ENCODE results near the gene XYLT1.

XYLT1 gene

DNA sequence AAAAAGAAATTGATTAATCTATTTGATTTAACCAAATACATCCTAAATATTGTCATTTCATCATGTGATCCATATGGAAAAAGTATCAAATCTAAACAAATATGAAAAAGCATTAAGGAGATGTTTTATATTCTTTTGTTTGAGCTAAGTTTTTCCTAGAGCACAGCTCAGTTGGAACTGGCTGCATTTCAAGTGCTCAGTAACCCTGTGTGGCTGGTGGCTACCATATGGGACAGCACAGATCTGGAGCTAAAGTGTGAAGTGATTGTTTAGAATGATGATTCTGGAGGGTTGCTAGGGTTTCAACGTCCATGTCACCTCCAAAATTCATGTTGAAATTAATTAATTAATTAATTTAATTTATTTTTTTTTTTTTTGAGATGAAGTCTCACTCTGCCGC, 137.5 kb downstream of the XYLT1 start:
- DNase-seq (ENCODE audit: low read depth in 2 of 2) = no peak

DNA sequence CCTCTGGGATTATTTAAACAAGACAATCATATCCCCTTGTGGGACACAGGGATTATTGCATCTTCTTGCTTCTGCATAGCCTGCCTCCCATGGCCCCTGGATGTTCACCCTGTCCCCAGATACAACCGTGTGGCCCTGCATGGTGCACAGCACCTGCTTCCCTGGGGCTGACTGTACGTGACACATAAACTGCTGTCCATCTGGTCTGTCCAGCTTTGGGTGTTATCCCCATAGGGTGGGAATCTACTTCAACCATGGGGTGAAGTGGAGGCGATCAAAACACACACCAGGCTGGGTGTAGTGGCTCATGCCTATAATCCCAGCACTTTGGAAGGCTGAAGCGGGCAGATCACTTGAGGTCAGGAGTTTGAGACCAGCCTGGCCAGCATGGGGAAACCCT, 138.8 kb downstream of the XYLT1 start:
- DNase-seq (ENCODE audit: low read depth in 2 of 2) = no peak

DNA sequence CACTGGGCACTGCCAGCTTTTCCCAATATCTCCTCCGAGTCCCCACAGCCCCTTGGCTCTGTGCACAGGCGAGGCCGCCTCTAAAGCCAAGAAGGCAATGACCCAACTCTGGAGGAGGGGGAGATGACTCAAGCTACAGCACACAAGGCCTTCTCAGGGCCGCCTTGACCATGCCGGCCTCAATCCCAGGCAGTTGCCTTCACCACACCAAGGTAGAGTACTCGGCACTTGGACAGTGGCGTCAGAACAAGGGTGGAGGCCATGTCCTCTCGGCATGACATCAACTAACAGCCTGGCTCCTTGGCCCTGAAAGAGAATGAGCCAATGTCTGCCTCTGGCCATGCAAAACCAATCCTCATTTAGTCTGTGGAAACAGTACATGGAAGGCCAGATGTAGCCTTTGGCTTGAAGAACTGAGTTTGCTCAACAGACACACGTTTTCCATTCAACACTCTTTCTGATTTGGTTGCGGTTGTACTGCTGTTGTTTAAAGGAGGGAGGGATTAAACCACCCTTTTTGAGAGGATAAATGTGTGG, 139.6 kb downstream of the XYLT1 start:
- DNase-seq (ENCODE audit: low read depth in 2 of 2) = no peak

DNA sequence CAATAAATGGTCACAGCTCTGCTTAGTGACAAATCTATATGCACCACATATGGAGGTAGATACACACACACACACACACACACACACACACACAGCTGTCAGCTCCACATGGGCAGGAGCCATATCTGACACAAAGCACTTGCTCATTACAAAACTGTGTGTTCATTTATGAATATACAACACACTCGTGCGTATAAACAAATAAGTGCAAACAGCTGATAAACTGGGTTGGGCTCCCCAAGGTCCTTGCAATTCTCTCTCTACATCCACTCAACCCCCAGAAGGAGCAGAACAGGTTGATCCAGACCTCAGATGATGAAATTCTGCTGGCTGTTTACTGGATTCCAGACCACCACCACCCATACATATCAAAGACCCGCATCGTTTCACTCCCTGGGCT, 140.7 kb downstream of the XYLT1 start:
- no peak for DNase-seq (ENCODE audit: low read depth in 2 of 2)

DNA sequence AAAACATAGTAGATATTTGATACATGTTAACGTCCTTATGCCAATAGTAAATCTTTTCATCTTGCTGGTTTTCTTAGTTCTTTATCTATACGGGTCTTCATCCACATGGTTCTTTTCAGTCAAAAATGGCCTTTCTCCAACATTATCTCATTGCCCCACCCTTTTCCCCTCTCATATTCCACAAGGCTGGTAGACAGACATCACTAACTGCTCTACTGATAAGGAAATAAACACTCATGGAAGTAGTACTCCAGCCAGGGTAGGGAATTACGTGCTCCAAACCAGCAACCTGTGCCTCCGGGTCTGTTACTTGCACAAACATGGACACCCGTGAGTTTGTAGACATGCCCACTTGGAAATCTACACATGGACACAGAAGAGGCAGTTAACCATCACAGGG, 141.4 kb downstream of the XYLT1 start:
- no peak for DNase-seq (ENCODE audit: low read depth in 2 of 2)

DNA sequence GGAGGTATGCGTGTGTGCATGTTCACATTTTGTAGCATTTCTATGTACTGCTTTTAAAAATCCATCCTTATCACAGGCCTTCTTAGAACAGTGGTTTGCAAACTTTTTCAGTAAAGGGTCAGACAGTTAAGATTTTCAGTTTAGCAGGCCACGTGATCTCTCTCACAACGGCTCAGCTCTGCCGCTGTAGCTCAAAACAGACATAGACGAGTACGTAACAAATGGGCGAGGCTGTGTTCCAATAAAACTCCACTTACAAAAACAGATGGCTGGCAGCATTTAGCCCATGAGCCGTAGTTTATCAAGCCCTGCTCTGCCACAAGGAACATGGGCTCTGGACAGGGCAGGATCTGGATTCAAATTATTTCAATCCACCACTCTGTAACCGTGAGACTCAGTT, 141.8 kb downstream of the XYLT1 start:
- DNase-seq (ENCODE audit: low read depth in 2 of 2) = no peak

DNA sequence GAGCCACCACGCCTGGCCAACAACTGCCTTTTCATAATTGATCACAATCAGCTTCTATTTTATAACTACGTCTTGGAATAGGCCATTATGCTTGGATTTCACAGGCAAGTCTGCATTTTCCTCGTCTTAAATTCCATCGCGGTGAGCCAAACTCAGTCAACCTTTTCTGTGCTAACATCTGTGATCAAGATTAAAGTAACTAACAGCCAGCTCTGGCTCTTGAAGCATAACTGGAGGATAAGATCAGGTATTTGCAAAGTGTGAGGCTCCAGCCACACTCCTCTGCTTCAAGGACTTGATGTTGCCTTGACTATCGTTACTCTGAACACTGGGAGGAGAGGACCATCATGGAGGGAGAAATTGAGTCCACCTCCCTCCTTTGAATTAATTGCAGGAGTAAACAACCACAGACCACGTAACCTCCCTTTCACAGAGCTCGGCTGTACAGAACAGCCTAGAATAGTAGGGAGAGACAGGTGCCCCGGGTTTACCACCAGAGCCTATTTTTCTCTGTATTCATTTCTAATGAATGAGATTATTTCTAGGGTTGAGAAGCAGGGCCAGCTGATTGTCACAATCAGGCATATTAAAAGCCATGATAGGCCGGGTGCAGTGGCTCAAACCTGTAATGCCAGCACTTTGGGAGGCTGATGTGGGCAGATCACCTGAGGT, 143.0 kb downstream of the XYLT1 start:
- DNase-seq (ENCODE audit: low read depth in 2 of 2) = no peak

DNA sequence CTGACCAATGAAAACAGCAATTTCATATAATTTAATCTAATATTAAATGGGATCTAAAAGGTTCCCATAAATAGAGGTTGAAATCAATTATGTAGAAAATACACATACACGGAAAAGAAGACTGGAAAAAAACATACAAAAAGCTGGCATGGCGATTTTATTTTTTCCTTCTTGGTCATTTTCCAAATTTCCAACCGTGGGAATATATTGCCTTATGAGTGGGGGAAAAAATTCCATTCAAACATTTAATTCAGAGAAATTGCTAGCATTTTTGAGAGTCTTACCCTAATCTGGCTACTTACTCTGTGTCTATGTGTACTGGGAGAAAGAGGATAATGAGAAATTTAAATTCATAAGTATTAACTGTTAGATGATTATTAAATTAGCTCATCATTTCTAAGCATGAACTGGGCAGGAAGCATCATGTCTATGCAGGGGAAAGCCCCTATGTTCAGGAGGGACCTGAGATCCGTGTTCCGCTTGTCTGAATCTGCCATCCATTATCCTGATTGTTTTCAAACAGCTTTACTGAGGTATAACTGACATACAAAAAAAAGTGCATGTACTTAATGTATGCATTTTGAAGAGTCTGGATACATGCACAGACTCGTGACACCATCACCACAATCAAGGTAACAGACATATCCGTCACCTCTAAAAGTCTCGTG, 145.2 kb downstream of the XYLT1 start:
- DNase-seq (ENCODE audit: low read depth in 2 of 2) = no peak

DNA sequence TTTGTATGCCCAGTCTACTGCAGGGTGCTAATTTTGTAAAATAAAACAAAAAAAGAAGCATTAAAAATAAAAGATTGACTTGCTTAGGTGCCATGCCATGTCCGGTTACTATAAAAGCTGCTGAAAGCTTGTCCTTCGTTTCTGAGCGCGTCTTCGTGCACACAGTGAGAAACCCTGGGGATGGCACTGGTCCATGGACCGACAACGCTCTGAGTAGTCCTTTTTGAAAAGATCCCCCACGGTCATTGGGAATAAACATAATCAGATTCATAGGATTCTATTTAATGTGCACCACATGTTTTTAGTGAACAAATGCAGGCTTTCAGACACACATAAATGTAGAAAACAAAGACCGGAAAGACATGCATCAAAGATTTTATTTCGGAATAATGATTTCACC, 146.3 kb downstream of the XYLT1 start:
- no peak for DNase-seq (ENCODE audit: low read depth in 2 of 2)

DNA sequence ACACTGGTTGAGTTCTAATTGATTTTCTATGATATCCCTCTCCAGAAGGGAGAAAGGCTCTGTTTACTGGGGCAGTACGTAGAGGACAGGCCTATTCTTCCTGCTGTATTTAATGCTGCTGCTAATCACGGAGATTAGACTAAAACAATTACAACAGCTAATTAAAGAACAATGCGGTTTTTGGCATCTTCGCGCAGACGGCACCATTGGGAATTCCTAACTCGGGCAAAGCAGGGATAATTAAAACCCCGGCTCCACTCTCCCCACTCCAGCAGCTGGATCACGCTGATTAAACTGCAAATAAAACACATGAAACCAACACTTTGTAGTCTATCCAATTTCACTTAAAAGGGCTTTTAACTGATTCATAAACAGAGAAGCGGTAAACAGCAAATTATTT, 147.6 kb downstream of the XYLT1 start:
- DNase-seq (ENCODE audit: low read depth in 2 of 2) = no peak

DNA sequence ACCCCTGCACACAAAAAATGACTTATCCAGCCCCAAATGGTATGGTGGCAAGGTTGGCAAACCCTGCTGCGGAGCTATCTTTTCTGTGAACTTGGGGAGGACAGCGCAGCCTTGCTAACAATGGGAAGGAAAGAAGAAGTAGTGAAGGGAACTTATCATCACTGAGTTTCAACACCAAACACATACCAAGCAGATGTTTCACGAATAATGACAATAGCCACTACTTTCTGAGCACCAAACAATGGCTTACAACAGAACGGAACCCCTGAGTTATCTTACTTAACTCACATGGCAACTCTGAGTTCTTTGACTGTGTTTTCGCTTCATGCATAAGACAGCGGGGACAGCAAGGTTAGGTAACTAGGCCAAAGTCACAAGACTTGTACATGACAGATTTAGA, 148.9 kb downstream of the XYLT1 start:
- DNase-seq (ENCODE audit: low read depth in 2 of 2) = no peak

DNA sequence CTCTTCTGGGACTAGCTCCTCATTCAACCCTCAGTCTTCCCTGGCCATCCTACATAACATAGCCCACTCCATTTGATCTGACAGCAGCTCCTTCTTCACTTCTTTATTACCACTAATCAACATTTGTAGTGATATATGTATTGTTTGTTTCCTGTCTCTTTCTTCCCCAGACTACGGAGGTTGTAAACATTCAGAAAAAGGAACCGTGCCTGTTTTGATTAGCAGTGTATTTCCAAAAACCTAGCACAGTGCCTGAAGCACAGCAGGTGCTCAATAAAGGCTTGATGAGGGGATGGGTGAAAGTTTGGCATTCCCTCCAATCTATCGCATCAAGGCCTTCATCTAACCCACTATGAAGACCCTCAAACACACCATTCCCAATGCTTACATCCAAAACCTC, 150.8 kb downstream of the XYLT1 start:
- no peak for DNase-seq (ENCODE audit: low read depth in 2 of 2)

DNA sequence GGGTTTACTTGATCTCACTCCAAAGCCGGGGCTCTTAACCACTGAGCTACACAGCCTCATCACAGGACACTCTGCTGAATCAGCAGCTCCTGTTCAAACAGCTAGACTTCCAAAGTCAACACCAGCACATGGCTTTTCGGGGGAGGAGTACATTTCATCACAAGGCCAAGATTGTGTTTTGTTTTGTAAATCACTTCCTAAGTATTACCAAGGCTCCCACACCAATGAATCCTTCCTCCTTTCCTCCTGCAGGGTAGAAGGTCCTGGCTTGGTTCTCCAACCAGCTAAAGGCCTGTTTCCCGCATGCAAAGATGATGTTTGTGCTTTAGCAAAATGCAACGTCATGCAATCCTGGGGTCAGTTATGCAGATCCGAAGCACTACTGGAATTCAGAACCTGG, 152.5 kb downstream of the XYLT1 start:
- DNase-seq (ENCODE audit: low read depth in 2 of 2) = no peak

DNA sequence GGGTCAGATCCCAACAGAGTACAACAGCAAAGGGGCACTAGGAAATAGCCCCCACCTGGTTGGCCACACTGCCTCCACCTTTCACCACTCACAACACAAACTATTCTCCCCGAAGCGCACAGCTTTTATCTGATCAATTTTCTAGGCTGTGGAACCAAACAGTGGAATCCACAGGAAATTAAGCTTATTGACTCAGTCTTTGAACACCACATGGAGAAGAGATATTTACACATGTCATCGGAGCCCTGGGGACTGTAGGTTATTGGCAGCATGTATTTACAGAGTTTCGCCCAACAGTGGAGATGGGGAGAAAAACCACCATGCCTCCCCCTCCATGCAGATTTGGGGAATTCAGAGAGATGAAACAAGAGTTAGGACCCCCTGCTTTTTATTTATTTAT, 154.8 kb downstream of the XYLT1 start:
- no peak for DNase-seq (ENCODE audit: low read depth in 2 of 2)

DNA sequence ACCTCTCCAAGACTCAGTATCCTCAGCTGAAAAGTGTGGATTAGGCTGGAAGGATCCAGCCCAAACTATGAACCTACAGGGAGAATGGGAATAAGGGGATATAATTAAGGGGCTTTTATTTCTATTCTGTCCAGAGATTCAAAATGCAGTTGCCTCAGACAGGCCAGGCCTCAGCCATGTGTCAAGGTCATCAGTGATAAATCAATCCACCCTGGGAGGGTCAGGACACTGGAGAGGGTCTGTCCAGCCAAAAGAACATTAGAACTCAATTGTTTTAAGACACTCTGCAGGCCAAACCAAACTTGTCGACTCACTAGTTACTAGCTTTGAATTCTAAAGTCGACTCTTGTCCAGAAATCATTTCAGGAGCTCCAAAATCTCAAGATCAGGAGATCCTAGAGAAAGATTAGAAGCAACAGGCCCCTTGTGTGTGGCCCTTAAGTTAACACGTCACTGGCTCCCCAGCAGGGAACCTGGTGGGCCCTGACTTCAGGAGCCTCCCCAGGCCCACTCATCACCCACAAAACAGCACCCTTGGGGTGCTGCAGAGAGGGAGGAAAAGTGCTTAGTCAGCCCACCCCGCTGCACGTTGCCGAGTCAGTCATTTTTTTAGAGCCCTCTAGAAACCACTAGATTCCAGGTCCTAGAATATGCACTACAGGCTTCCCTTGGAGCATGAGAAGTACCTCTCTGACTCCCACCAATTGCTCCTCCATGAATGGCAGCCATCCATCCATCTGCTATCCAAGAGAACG, 156.8 kb downstream of the XYLT1 start:
- DNase-seq (ENCODE audit: low read depth in 2 of 2) = no peak

DNA sequence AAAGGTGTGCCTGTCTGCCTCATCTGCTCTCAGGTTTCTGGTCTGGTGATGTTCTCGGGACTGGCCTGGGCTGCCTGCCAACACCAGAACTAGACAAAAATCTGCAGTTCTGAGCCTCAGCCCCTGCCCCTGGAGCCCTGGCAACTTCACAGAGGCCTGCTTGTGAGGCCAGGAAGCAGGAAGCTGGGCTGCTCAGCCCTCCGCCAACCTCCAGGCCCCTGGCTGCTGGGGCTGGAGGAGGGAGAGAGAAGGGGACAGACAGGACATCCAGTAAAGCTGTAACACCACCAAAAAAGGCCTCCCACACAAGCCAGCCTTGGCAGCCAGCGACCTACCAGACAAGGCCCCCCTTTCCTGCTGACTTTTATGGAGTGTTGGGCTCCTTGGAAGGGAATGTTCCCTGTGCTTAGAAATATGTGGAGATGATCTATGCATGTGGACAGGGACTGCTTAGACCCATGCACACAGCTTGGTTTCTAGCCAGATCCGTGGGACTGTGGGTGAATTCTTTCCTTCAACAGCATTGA, 157.6 kb downstream of the XYLT1 start:
- DNase-seq (ENCODE audit: low read depth in 2 of 2) = no peak

DNA sequence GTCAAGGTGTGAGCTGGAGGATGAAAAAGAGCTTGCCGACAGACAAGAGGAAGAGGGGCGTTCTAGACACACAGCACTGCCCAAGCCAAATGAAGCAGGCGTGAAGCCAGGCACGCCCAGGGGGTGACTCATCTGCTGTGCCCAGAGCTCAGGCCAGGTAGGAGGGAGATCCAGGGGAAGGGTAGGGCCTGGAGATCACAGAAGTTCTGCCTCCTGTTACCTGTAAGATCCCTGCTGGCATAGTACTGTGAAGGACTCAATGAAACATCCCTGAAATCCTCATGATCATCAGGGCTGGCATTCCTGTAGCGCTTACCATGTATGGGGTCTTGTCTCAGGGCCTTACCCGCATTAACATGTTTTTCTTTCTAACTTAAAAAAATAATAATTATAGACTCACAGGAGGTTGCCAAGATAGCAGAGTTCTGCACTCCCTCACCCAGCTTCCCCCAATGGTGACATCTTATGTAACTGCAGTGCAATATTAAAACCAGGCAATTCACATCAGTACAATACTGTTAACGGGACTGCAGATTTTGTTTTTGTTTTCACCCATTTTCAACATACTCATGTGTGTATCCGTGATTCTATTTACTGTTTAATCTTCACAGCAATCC, 158.6 kb downstream of the XYLT1 start:
- no peak for DNase-seq (ENCODE audit: low read depth in 2 of 2)

DNA sequence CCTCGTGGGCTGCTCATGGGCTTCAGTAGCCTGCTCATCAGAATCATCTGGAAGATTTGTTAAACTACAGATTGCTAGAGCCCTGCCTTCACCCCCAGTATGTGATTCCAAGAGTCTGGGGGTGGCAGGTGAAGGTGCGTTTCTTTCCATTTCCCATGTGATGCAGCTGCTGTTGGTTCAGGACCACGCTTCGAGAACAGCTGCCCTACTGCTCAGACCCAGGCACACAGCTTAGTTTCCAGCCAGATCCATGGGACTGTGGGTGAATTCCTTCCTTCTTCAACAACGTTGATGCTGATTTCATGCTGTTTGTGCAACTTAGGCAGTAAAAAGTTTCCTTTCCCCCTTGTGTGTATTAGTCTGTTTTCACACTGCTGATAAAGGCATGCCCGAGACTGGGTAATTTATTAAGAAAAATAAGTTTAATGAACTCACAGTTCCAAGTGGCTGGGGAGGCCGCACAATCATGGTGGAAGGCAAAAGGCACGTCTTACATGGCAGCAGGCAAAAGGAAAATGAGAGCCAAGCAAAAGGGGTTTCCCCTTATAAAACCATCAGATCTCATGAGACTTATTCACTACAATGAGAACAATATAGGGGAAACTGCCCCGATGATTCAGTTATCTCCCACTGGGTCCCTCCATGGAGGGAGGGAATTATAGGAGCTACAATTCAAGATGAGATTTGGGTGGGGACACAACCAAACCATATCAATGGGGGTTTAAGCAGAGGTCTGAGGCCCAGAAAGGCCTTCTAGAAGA, 159.2 kb downstream of the XYLT1 start:
- DNase-seq (ENCODE audit: low read depth in 2 of 2) = no peak

DNA sequence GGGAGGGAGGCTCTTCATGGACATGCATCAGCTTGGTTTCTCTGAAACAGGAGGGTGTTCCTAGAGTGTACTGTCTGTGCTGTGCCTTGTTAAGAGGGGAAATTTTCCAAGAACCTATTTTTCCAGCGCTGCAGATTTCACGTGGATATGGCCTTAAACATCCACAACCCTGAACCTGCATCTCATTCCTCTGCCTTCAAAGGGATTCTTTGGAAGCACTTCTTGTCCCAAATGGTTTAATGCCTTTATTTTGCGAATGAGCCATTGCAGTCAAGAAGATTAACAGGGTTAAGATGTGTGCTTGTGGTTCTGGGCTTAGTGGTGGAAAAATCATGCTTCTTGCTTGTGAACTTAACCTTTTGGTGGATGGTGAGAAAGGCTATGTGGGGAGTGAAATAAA, 161.2 kb downstream of the XYLT1 start:
- DNase-seq (ENCODE audit: low read depth in 2 of 2) = no peak

DNA sequence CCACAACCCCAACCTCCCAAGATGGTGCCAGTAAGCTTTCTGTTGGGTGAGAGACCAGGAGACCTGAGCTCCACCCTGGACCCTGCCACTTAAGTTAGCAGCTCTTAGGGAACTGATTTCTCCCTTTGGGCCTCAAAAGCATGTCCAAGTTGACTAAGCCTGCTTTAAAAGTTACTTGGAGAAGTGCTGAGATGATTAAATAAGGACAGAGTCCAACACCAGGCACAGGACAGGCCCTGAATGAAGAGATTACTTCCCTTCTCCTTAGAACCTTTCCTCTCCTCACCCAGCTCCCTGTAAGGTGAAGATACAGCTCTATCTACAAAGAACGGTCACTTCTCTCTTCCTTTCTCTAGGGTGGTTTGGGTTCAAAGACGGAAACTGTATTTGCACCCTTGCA, 162.6 kb downstream of the XYLT1 start:
- no peak for DNase-seq (ENCODE audit: low read depth in 2 of 2)

DNA sequence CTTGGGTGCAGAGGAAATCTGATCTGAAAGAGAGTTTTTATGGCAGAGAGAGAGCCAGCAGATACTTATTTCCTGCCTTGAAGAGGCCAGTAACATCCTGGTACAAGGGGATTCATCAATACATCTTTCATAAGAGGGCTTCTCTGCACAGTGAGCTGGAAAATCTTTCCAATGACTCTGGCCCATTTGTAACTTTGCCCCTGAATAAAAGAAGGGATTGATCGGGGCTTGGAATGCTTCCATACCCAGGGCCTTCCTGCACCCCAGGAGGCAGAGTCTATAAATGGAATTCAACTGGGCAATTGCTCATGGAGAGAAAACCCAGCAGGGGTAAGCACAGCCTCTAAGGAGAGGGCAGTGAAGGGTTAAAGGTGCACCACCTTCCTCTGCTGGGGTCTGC, 163.3 kb downstream of the XYLT1 start:
- no peak for DNase-seq (ENCODE audit: low read depth in 2 of 2)

DNA sequence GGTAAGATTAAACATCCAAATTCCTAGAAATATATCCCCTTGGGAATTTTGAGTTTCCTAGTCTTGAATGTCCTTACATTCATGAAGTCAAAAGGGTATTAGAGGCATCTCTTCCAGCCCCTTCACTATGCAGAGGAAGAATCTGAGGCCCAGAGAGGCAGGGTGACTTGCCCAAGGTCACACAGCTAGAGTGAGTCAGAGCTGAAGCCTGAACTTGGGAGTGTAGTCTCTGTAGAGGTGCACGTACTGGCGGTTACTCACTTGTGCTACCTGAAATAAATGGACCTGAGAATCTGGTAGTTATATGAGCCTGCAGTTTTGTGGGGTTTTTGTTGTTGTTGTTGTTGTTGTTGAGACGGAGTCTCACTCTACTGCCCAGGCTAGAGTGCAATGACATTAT, 164.0 kb downstream of the XYLT1 start:
- DNase-seq (ENCODE audit: low read depth in 2 of 2) = no peak

Data from stimulated activated CD4-positive, alpha-beta T cell treated with anti-CD3 and anti-CD28 coated beads, Interleukin-4, amount 100 ng/mL, for 48 hours (primary cell).